ENCODE data around the gene VSTM2L.

- TF ChIP-seq, protein P1, sequence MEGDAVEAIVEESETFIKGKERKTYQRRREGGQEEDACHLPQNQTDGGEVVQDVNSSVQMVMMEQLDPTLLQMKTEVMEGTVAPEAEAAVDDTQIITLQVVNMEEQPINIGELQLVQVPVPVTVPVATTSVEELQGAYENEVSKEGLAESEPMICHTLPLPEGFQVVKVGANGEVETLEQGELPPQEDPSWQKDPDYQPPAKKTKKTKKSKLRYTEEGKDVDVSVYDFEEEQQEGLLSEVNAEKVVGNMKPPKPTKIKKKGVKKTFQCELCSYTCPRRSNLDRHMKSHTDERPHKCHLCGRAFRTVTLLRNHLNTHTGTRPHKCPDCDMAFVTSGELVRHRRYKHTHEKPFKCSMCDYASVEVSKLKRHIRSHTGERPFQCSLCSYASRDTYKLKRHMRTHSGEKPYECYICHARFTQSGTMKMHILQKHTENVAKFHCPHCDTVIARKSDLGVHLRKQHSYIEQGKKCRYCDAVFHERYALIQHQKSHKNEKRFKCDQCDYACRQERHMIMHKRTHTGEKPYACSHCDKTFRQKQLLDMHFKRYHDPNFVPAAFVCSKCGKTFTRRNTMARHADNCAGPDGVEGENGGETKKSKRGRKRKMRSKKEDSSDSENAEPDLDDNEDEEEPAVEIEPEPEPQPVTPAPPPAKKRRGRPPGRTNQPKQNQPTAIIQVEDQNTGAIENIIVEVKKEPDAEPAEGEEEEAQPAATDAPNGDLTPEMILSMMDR (conservative IDR thresholded peaks at IDR 0.05; ENCODE audit: low read length), result no peak
- no peak for TF ChIP-seq EZH2phosphoT487 (IDR thresholded peaks at IDR 0.05; ENCODE audit: borderline replicate concordance, low read depth, low read length)
Observed at GRCh38 chr20:37911261-37911660, 8.3 kb downstream of the VSTM2L start.

Measured in OCI-LY7 (cell line).